HG02970 (cell line): ENCODE measurements around the gene KCNMB4.

Experiments used
- ATAC-seq: cut with Tn5 transposase; IDR thresholded peaks from one replicate; pipeline ENCODE4 v1.9.1; 2021; ENCODE audit warnings: mild to moderate bottlenecking, moderate library complexity, moderate number of reproducible peaks; ENCODE audit not compliant: unreplicated experiment, low FRiP score

The KCNMB4 gene

GRCh38 chr12:70427611-70428010, 61.5 kb downstream of the KCNMB4 start:
- no peak for ATAC-seq

GRCh38 chr12:70430400-70430799, 64.3 kb downstream of the KCNMB4 start:
- no peak for ATAC-seq

GRCh38 chr12:70436836-70437235, 70.7 kb downstream of the KCNMB4 start:
- no peak for ATAC-seq

- ATAC-seq = no peak
These were observed 77.1 kb downstream of the KCNMB4 start for GRCh38 chr12:70443062-70443673.

GRCh38 chr12:70444903-70445302, 78.8 kb downstream of the KCNMB4 start:
- ATAC-seq = no peak

GRCh38 chr12:70448371-70448770, 82.3 kb downstream of the KCNMB4 start:
- no peak for ATAC-seq

- no peak for ATAC-seq
These were observed 83.1 kb downstream of the KCNMB4 start for GRCh38 chr12:70449074-70449752.

- no peak for ATAC-seq
These were observed 83.8 kb downstream of the KCNMB4 start for GRCh38 chr12:70449753-70450341.

- no peak for ATAC-seq
These were observed 85.4 kb downstream of the KCNMB4 start for GRCh38 chr12:70451528-70451927.

- ATAC-seq = no peak
These were observed 90.9 kb downstream of the KCNMB4 start for GRCh38 chr12:70456953-70457352.

- no peak for ATAC-seq
These were observed 93.7 kb downstream of the KCNMB4 start for GRCh38 chr12:70459786-70460185.

GRCh38 chr12:70463997-70464396, 97.9 kb downstream of the KCNMB4 start:
- no peak for ATAC-seq

- no peak for ATAC-seq
These were observed 100.7 kb downstream of the KCNMB4 start for GRCh38 chr12:70466753-70467152.

GRCh38 chr12:70467476-70467875, 101.4 kb downstream of the KCNMB4 start:
- ATAC-seq = no peak

GRCh38 chr12:70467918-70468733, 102.0 kb downstream of the KCNMB4 start:
- no peak for ATAC-seq

GRCh38 chr12:70468741-70469140, 102.7 kb downstream of the KCNMB4 start:
- no peak for ATAC-seq

GRCh38 chr12:70469221-70469820, 103.2 kb downstream of the KCNMB4 start:
- no peak for ATAC-seq

- no peak for ATAC-seq
These were observed 116.7 kb downstream of the KCNMB4 start for GRCh38 chr12:70482764-70483163.
